ENCODE results near the gene GDPD4. TPM values are rescaled to one million over a fixed set of nuclear protein-coding genes. Genes with fewer than 3 reads are reported as not detected.

Gene GDPD4
- polyA plus RNA-seq, 1 experiment, result not detected

GRCh38 chr11:77167791-77168190 is 133.7 kb downstream of the GDPD4 start:
- H3K27me3 ChIP-seq (ENCODE audit: control insufficient read depth, insufficient read depth, low read length), result peaks cover 20% of the 10 kb centered on the region
- POLR2A ChIA-PET, result no interaction called here
- no peaks in the 10 kb centered on the region; the same call in 1 of the 2 replicates for H3K9me3 ChIP-seq (ENCODE audit: control insufficient read depth, insufficient read depth, low read length)
- H3K4me3 ChIP-seq (ENCODE audit: low read depth, low read length), result no peak overlapping the region
- DNase-seq (ENCODE audit: low read depth, low spot score), result no peak
- CTCF ChIA-PET, result no interaction called here
- TF ChIP-seq, protein P1, sequence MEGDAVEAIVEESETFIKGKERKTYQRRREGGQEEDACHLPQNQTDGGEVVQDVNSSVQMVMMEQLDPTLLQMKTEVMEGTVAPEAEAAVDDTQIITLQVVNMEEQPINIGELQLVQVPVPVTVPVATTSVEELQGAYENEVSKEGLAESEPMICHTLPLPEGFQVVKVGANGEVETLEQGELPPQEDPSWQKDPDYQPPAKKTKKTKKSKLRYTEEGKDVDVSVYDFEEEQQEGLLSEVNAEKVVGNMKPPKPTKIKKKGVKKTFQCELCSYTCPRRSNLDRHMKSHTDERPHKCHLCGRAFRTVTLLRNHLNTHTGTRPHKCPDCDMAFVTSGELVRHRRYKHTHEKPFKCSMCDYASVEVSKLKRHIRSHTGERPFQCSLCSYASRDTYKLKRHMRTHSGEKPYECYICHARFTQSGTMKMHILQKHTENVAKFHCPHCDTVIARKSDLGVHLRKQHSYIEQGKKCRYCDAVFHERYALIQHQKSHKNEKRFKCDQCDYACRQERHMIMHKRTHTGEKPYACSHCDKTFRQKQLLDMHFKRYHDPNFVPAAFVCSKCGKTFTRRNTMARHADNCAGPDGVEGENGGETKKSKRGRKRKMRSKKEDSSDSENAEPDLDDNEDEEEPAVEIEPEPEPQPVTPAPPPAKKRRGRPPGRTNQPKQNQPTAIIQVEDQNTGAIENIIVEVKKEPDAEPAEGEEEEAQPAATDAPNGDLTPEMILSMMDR (IDR thresholded peaks at IDR 0.05; ENCODE audit: low read depth, low read length), result no peak
- H3K27ac ChIP-seq (ENCODE audit: low read depth, low read length), result no peak overlapping the region

DNA sequence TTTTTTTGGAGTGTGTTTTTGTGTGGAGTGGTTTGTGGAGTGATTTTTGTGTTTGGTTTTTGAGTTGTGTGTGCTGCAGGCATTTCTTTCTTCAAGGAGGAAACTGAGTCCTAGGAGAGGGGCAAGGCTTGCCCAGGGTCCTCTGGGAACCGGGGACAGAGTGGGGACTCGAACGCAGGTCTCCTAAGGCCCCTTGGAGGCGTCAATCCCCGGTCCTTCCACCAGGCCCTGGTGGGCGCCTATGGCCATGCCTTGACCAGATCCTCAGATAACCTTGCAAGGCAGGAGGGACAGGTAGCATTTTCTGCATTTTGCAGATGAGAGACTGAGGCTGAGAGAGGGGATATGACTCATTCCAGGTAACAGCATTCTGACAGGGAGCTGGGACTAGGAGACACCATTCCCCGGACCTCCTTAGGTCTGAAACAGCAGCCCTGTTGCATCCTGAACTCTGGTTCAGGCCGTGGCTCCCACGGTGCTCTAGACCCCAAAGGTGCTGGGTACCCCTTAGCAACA is 134.3 kb downstream of the GDPD4 start:
- DNase-seq (ENCODE audit: low read depth, low spot score), result no peak
- no peaks in the 10 kb centered on the region; the same call in 1 of the 2 replicates for H3K9me3 ChIP-seq (ENCODE audit: control insufficient read depth, insufficient read depth, low read length)
- H3K27ac ChIP-seq (ENCODE audit: low read depth, low read length), result no peak overlapping the region
- peaks cover 25% of the 10 kb centered on the region for H3K27me3 ChIP-seq (ENCODE audit: control insufficient read depth, insufficient read depth, low read length)
- POLR2A ChIA-PET, result no interaction called here
- TF ChIP-seq, protein P1 (IDR thresholded peaks at IDR 0.05; ENCODE audit: low read depth, low read length), result no peak
- no peak overlapping the region for H3K4me3 ChIP-seq (ENCODE audit: low read depth, low read length)
- CTCF ChIA-PET, result no interaction called here

Other genes with a start within 250 kb of the GDPD4 start
- gene CAPN5, start 234.7 kb downstream of the GDPD4 start, polyA plus RNA-seq (2011; rRNA removed), result 18.6 and 22.8 TPM in 2 replicates
- gene OMP, start 198.8 kb downstream of the GDPD4 start, polyA plus RNA-seq (2011; rRNA removed), result not detected in 2 replicates
- gene MYO7A, start 173.4 kb downstream of the GDPD4 start, polyA plus RNA-seq (2011; rRNA removed), result not detected in 2 replicates
- gene PAK1, start 172.4 kb upstream of the GDPD4 start, polyA plus RNA-seq (2011; rRNA removed), result 60.1 and 70.3 TPM in 2 replicates

Measured in AG04450 (cell line).